SKM-1 (cell line): Measurements from ENCODE around the gene KCTD3.

Experiments used
- DNase-seq: peaks from one replicate; lab custom pipeline; 2025; ENCODE audit not compliant: unreplicated experiment; lab: John Stamatoyannopoulos, UW

The KCTD3 gene

DNA sequence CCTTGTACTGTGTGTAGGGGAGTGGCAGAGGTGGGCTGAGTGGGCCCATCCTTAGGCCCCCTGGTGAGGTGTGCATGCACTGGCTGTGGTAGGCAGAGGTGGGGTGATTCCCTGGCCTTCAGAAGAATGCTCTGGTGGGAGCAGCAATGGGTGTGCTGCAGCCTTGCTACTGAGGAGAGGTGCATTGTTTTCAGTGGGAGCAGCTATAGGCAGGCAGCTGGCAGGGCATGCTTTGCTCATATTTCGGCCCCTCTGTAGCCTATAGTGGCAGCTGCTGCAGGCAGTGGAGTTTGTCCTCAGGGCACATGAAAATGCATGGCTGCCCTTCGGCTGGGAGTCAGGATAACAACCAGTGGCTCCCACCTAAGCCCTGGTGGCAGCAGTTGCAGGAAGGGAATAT, 10.1 kb upstream of the KCTD3 start:
- no peak for DNase-seq

DNA sequence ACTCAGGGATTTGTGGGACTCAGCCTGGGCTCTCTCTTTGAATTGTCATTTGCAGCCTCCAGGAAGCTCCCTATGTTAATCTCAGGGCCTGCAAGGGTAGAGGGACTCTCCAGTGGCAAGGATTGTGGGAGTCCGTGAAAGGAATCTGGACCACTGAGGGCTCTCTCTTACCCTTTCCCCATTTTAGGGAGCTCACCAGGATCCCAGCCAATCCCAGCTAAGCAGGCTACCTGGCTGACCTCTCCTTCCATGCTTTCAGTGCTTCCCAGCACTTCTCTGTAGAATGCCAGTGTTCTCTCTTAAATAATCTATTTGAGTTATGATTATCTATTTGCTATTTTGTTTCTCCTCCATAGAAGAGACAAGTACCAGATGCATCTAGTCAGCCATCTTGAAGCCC, 9.6 kb upstream of the KCTD3 start:
- DNase-seq, result no peak

DNA sequence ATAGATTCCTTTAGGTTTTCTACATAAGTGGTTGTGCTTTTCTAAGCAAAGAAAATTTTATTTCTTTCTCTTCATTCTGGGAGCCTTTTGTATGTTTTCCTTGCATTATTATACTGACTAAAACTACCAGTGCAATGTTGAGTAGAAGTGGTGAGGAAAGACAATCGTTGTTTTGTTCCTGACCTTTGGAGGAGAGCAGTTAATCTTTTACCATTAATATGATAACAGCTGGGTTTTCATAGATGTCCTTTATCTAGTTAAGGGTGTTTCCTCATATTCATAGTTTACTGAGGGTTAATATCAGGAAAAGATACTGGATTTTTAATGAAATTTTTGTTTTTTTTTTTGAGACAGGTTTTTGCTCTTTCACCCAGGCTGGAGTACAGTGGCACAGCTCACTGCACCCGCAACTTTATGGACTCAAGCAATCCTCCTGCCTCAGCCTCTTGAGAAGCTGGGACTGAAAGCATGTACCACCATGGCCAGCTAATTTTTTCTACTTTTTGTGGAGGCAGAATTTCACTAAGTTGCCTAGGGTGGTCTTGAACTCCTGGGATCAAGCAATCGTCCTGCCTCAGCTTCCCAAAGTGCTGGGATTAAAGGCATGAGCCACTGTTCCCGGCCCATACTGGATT, 9.0 kb upstream of the KCTD3 start:
- no peak for DNase-seq

DNA sequence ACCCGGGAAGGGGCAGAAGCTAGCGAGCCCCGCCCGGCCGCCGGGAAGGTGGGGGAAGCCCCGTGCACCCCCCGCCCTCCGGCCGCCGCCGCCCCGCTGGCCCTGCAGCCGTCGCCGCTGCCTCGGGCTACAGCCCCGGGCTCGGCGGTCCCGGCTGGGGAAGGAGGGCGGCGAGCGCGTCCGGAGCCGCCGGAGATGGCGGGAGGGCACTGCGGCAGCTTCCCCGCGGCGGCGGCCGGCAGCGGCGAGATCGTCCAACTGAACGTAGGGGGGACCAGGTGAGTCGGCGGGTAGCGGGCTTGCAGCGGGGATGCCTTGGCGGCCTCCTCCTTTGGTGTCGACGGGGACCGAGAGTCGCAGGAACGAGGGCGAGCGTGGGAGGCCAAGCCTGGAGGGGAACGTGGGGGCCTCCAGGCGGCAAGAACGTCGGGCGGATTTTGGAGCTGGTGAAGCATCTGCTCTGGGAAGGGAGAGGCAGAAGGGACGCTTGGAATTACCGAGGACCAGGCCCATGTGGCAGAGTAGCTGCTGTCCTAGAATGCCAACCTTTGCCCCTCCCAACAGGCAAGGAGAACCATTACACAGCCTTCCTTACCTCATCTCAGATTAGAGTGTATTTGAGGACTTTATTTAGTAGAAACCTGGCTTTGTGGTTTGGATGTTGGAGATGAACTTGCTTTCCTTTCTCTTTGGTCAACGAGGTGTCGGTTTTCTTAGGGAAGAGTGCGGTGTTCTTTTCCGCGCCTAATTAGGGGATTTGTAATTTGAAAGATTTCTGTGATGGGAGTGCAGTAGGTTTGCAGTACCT, 591 bp downstream of the KCTD3 start:
- DNase-seq, result peak; percentile 47

DNA sequence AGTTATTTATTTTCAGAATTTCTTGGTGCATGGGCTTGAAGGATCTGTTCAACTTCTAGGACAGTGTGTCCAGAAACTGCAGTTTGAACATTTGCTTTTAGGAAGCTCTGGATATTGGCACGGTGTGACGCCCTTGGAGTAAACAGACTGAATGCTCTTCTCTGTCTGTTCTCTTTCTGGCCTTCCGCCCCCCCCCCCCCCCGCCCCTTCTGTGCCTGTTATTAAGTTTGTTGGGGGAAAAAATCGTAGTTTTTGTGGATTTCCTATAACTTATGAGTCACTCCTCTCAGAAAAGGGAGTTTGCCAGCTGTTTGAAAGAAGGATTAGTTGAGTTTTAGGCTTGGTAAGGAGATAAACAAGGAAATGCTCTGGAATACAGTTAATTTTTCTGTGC, 1.2 kb downstream of the KCTD3 start:
- no peak for DNase-seq

DNA sequence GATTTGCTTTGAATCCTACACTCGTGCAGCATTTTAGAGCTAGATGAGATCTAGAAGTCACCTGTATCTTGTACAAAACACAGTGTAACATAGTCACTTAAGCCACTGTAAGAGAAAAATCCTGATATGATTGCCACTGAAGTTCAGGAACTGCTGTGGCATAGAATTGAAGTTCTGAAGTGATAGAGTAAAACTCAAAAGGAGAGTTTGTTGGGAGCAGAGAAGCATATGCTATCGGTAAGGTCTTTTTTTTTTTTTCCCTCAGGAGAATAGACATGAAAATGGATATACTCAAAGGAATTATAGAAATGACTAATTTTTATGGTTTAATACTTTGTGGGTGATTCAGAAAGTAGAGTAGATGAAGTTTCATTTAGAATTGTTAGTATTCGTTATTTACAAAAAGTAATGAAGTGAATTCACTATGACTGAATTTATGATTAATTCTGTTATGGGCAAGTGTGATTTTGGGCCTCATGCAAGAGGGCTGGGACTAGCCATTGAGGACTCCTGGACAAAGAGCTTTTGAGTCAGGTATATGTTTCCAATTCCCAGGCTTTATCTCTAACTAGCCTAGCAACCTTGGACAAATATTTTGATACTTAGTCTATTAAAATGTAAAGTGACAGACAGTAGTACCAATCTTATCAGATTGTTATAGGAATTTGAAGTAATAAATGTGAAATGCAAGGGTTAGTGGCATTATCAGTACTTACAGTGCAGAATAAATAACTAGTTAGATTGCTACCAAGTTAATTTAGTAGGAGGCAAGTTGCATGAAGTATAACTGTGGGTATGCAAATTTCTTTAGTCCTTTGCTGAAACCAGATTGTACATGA, 3.1 kb downstream of the KCTD3 start:
- DNase-seq, result no peak

DNA sequence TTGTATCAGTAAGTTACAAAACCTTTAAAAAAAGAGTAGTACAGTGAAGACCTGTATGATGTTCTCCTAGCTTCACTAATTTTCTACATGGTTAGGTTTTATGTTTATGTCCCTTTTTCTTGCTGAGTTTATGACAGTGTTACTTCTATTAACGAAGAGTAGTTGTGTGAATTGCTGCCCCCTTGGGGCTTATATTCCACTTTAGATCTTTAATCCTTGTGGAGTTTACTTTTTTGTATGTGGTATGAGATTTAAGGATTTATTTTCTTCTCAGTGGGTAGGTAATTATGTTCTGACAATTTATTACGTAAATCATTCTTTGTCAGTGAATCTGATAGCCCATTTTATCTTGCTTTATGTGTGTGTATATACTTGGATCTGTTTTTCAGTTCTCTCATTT, 14.8 kb downstream of the KCTD3 start:
- DNase-seq, result no peak

DNA sequence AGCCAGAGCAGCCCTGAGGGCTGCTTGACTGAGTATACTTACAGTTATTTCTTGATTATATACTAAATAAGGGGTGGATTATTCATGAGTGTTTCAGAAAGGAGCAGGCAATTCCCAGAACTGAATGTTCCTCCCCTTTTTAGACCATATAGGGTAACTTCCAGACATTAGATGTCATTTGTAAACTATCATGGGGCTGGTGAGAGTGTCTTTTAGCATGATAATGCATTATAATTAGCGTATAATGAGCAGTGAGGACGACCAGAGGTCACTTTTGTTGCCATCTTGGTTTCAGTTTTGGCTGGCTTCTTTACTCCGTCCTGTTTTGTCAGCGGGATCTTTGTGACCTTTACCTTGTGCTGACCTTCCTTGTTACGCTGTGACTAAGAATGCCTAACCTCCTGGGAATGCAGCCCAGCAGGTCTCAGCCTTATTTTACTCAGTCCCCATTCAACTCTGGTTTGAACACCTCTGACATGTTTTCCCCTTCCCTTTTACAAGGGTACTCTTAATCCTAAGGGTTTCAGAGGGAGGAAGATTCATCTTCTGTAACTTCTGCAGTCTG, 16.2 kb downstream of the KCTD3 start:
- DNase-seq, result no peak

DNA sequence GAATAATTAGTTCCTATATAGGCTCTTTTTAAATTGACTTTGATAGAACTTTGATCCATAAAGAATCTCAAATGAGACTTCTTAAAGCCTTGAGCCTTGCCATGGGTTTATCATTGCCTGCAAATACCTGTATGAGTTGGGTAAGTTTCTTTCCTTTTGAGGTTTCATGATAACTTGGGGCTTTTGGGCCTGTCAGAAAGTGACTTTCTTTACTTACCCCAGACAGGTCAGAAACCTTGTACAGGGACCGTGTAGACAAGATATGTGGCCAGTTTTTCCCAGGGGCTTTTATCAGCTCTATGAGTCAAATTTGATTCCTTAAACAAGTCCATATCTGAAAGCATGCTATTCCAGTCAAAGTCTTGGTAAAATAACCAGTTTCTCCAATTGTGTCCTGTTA, 17.3 kb downstream of the KCTD3 start:
- no peak for DNase-seq

DNA sequence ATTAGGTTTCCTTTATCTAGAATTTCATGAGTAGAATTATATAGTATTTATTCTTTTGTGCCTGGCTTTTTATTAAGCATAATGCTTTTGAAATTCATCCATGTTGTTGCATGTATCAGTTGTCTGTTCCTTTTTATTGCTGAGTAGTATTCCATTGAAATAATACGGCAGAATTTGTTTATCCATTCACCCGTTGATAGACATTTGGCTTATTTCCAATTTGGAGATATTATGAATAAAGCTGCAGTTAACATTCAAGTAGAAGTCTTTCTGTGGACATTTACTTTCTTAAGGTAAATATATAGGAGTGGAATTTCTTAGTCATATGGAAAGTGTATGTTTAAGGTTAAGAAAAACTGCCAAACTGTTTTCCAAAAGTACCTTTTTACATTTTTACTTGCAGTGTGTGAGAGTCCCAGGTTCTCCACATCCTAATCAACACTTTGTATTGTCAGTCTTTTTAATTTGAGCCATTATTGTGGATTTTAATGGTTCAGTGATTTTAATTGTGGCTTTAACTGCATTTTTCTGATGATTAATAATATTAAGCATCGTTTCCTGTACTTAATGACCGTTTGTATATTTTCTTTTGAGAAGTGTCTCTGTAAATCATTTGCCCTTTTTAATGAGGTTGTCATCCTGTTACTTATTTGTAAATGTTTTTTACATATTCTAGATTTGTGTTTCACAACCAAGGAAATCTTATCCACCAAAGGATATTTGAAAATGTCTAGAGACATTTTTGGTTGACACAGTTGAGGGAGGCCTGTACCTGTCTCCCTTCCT, 22.7 kb downstream of the KCTD3 start:
- no peak for DNase-seq

DNA sequence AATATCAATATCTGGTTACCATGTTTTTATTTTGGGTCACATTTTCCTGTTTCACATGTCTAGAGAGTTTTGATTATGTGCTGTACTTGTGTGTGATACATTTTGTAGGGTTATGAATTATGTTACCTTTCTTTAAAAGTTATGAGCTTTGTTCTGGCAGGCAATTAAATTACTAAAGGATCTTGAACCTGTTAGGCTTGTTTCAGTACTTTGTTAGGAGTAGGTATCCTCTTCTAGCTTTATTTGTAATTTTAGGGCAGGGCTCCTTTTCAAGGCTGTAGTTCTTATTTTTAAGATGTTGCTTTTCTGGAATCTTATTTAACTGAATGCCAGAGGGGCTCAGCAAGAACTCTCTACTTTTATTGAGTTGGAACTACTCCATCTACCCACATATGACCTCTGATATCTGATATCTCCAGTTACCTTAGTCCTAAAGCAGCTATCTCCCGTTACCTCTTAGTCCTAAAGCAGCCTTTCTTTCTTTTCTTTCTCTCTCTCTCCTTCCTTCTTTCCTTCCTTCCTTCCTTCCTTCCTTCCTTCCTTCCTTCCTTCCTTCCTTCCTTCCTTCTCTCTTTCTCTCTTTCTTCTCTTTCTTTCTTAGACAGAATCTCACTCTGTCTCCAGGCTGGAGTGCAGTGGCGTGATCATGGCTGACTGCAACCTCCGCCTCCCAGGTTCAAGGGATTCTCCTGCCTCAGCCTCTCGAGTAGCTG, 23.8 kb downstream of the KCTD3 start:
- DNase-seq, result no peak

DNA sequence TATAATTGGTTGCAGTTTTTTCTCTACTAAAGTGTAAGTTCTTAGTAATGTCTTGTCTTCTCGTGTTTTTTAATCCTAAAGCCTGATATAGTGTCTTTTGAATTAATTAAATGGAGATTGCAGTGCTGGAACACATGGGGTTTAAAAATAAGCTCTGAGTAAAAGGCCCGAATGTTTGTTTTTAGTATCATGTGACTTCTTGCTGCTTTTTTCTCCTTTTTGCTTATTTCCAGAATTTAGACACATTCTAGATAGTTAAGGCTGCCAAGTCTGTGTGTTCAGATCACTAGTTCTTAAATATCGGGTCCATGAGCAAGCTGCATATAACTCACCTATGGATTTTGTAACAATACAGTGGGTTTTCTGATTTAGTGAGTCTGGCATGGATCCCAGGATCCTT, 27.5 kb downstream of the KCTD3 start:
- no peak for DNase-seq

DNA sequence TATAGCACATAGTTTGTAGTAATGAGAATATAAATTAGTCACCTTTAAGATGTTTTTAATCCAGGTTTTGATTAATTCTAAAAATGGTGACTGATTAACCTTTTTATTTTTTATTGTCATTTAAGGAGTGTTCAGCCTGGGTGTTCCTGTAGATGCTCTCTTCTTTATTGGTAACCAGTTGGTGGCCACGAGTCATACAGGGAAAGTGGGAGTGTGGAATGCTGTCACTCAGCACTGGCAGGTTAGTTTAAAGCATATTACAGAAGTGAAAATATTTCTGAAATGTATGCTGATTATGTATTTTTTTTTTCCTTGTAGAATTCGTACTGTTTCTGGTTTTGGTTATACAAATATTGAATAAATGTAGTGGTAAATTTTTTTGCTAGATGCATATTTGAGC, 28.1 kb downstream of the KCTD3 start:
- no peak for DNase-seq

DNA sequence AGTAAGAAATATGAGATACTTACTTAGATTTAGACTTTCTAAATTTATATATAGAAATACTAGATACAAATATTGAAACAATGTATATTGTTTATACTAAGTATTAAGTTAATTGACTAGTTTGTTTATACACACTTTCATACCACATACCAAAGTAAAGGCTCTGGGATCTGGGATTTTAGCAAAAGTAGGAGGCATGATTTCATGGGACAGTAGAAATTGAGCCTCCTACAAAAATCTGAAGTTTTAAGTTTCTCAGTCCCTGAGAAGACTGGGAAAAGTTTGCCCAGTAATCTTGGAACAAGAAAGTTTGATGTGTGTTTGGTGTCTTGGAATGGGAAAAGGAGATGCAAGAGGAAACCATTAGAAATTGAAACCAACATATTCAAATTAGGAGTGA, 30.9 kb downstream of the KCTD3 start:
- DNase-seq, result no peak

DNA sequence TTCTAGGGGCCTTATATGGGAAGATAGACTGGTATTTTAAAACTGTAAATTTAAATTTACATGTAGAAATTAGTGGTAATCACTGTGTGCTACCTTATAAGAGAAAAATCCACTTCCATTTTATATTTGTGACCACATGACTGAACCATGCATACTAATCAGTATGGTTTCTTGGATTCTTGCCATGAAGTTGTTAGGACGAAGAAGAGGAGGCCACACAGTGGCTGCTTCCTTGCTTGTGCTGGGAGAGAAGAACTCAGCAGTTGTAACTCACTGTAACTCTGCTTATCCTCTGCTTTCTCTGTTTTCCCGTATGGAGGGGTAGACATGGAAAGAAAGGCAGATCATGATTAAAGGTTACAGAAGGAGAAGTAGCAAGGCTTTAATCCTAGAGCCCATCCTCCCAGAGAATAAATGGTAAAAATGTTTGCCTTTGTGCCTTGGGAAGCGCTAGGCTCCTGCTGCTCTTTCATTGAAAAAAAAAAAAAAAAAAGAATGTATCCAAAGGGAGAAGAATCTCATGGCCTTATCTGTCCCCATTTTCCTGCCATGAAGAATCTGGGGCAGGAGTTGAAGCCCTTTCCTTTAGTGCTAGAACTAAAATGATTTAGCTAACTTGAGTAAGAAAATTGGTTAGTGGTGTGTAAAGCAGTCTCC, 32.4 kb downstream of the KCTD3 start:
- no peak for DNase-seq

DNA sequence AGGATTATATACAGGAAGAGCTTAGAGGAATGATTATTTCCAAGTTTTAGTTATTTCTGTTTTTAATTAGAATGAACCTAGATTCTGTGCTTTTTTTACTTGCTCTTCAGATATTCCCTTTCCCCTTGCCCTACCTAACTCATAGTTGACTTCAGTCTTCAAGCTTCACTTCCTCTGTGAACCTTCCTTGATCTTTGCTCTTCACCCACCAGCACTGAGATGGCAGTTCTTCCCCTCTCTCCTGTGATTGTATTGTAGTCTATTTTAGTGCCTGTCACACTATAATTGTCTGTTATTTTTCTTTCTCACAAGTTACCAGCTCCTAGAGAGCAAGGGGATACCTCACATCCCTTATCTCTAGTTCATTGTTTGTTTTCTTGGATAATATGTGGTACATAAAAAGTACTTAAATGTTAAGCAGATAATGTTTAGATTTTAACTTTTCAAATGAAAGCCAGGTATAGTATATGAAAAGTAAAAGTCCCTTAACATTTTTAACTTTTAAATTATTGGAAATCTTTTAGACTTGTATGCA, 33.2 kb downstream of the KCTD3 start:
- no peak for DNase-seq

DNA sequence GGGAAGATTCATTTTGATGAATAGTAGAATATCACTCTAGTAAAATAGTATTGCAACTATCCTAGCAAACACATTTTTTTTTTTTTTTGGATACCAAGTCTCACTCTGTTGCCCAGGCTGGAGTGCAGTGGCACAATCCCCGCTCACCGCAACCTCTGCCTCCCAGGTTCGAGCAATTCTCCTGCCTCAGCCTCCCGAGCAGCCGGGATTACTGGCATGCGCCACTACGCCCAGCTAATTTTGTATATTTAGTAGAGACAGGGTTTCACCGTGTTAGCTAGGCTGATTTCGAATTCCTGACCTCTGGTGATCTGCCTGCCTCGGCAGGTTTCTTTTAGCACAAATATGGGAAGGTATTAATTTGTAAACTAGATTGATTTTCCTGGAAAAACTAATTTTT, 33.8 kb downstream of the KCTD3 start:
- DNase-seq, result no peak

DNA sequence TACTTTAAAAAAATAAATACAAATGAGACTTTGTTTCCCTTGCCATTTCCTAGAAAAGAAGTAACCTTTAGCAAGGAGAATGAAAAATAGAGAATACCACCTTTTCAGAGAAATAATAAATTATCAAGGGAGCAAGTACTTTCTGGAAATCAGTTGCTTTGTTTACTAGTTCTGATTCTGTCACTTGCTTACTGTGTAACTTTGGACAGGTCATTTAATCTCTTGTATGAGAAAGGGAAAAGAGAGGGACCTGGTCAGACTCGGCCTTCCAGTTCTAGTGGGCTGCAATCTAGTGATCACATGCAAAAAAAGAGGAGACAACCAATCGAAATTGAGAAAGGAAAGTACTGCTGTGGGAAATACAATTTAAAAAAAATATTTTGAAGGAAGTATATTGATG, 34.2 kb downstream of the KCTD3 start:
- no peak for DNase-seq

DNA sequence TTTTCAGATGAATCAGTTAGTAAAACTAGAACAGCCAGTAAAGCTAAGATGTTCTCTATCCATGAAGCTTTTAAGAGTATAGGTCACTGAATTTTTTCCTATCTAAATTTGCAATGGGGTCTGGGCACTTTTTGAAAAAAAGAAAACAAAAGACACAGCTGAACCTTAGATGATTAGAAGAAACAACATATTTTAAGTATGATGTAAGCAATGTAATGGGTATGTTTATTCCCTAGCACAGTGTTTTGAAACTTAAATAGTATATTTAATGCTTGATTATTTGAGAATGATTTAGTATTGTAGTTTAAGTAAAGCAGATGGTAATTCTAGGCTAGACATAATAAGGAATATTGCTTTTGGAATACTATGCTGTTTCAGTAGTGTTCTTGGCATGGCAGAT, 36.2 kb downstream of the KCTD3 start:
- no peak for DNase-seq
